Panc1 (cell line): Measurements from ENCODE around the gene KCNT1. TPM values are rescaled to one million over a fixed set of nuclear protein-coding genes. Genes with fewer than 3 reads are reported as not detected.

Source experiments
- ATAC-seq: fragments of 200-7000 bp; cut with Tn5 transposase; 2 replicates; pipeline ENCODE4 v1.9.1; 2020; ENCODE audit warnings: mild to moderate bottlenecking, moderate library complexity
- BruUV-seq: library from RNA; stranded (reverse); fragments of 400-500 nt; replicated peaks from 2 replicates; lab custom pipeline; 2021; lab: Mats Ljungman, UMichigan
- CTCF ChIA-PET: fragments of 300-600 bp; sonication (Branson Sonifier 250); formaldehyde crosslinking; loops from one replicate; lab custom pipeline; 2022; ENCODE audit warnings: antibody characterized with exemption; lab: Charles Lee
- POLR2A ChIA-PET: fragments of 300-600 bp; sonication (Branson Sonifier 250); formaldehyde crosslinking; loops from one replicate; lab custom pipeline; 2022; ENCODE audit warnings: antibody characterized with exemption; lab: Charles Lee
- DNase-seq: peaks from one replicate; pipeline ENCODE4 v3.0.0-alpha.2; 2010; ENCODE audit warnings: low read depth, low spot score
- H3K27ac ChIP-seq: 2 replicates; pipeline ENCODE4 v1.5.1; 2011; ENCODE audit warnings: mild to moderate bottlenecking, low read length, inconsistent platforms
- H3K27me3 ChIP-seq: fragments of 200-500 bp; sonication (Bioruptor generic); 2 replicates; pipeline ENCODE4 v1.6.0; 2014; ENCODE audit warnings: low read length, inconsistent platforms; ENCODE audit not compliant: control insufficient read depth, insufficient read depth
- H3K36me3 ChIP-seq: fragments of 200-500 bp; sonication (Bioruptor generic); 2 replicates; pipeline ENCODE4 v1.5.1; 2014; ENCODE audit warnings: inconsistent platforms, mild to moderate bottlenecking, low read length, moderate library complexity; ENCODE audit not compliant: control insufficient read depth, insufficient read depth
- H3K4me1 ChIP-seq: 2 replicates; pipeline ENCODE4 v1.5.1; 2011; ENCODE audit warnings: inconsistent platforms, mild to moderate bottlenecking, low read length, moderate library complexity; ENCODE audit not compliant: control insufficient read depth, insufficient read depth
- H3K4me3 ChIP-seq, 2 experiments: 2 replicates each; pipeline ENCODE4 v1.5.1; 2011 to 2012; ENCODE audit warnings: low read depth in 2 of 2, low read length in 2 of 2, mild to moderate bottlenecking in 2 of 2, inconsistent platforms in 1 of 2, moderate library complexity in 1 of 2
- H3K9me3 ChIP-seq: fragments of 200-500 bp; sonication (Bioruptor generic); 2 replicates; pipeline ENCODE4 v1.5.1; 2014; ENCODE audit warnings: low read depth, mild to moderate bottlenecking, inconsistent platforms, low read length, moderate library complexity; ENCODE audit not compliant: control insufficient read depth, insufficient read depth
- CTCF ChIP-seq: fragments of 450-650 bp; IDR thresholded peaks from 2 replicates; pipeline ENCODE4 v1.5.1; 2017; ENCODE audit warnings: mild to moderate bottlenecking
- POLR2AphosphoS5 ChIP-seq: IDR thresholded peaks from 2 replicates; pipeline ENCODE4 v1.6.1; 2012; ENCODE audit warnings: mild to moderate bottlenecking, low read depth, low read length, moderate library complexity
- REST ChIP-seq, 2 experiments: IDR thresholded peaks; 2 replicates each; pipeline ENCODE4 v1.6.1; 2011 to 2012; ENCODE audit warnings: low read depth in 2 of 2, control low read depth in 1 of 2, low read length in 1 of 2, mild to moderate bottlenecking in 1 of 2, moderate library complexity in 1 of 2; ENCODE audit not compliant: insufficient read depth in 1 of 2
- SIN3A ChIP-seq: IDR thresholded peaks from 2 replicates; pipeline ENCODE4 v1.6.1; 2012; ENCODE audit warnings: low read depth, mild to moderate bottlenecking, low read length, moderate library complexity, borderline replicate concordance; ENCODE audit not compliant: insufficient read depth
- TCF7L2 ChIP-seq: IDR thresholded peaks from 2 replicates; pipeline ENCODE4 v1.6.1; 2011; ENCODE audit warnings: mild to moderate bottlenecking, low read depth, low read length, inconsistent platforms
- in situ Hi-C: cut with HindIII; loops from 2 replicates; pipeline ENCODE4 v1.10.0; 2016; ENCODE audit warnings: low sequenced_read_pairs, low pct_unique_long_range_greater_than_20kb
- intact Hi-C: fragments of 100-400 bp; cut with micrococcal nuclease; formaldehyde crosslinking; loops from one replicate; pipeline ENCODE4 v1.10.0; 2022; ENCODE audit not compliant: unreplicated experiment
- total RNA-seq: library from RNA; stranded (reverse); gene quantifications from one replicate; pipeline ENCODE4 v1.2.1, GENCODE V29; 2021; ENCODE audit not compliant: unreplicated experiment

The KCNT1 gene
- total RNA-seq, 1 experiment from 2014 or later: not detected

- intact Hi-C loops: no loop called here
- ChIA-PET POLR2A (no interaction called here), CTCF (interaction anchor here (0.6 kb wide), 1 partner anchor 63 kb away, joined by 3 read pairs; no protein-coding TSS in a partner anchor)
- H3K9me3 ChIP-seq: no peaks in the 10 kb centered on the region
- DNase-seq: no peak
- H3K4me3 ChIP-seq: no peak overlapping the region
- no peaks in the 10 kb centered on the region; the same call in 1 of the 2 replicates for H3K4me1 ChIP-seq
- H3K36me3 ChIP-seq: no peaks in the 10 kb centered on the region
- TF ChIP-seq TCF7L2: no peak
- no peak for TF ChIP-seq SIN3A
- no peak for TF ChIP-seq CTCF
- TF ChIP-seq POLR2AphosphoS5: no peak
- TF ChIP-seq REST (IDR thresholded peaks at IDR 0.05; ENCODE audit: insufficient read depth in 1 of 2, low read depth in 2 of 2, low read length in 1 of 2): no peak
- no peaks in the 10 kb centered on the region for H3K27me3 ChIP-seq
- in situ Hi-C loops: no loop called here
- BruUV-seq: no TSS peak
- no peak for ATAC-seq
- H3K27ac ChIP-seq: no peak overlapping the region
Observed at GRCh38 chr9:135711881-135712280, 9.9 kb downstream of the KCNT1 start.

- intact Hi-C loops (no loop called here), in situ Hi-C loops (no loop called here)
- no peaks in the 10 kb centered on the region for H3K36me3 ChIP-seq
- H3K27me3 ChIP-seq: no peaks in the 10 kb centered on the region
- CTCF ChIA-PET: interaction anchor here (0.6 kb wide), 1 partner anchor 64 kb away, joined by 3 read pairs; no protein-coding TSS in a partner anchor
- no peaks in the 10 kb centered on the region for H3K4me1 ChIP-seq
- POLR2A ChIA-PET: no interaction called here
- DNase-seq (no peak), ATAC-seq (no peak)
- H3K4me3 ChIP-seq: no peak overlapping the region
- no TSS peak for BruUV-seq
- no peak for TF ChIP-seq SIN3A
- TF ChIP-seq REST (IDR thresholded peaks at IDR 0.05; ENCODE audit: insufficient read depth in 1 of 2, low read depth in 2 of 2, low read length in 1 of 2): no peak
- no peak for TF ChIP-seq TCF7L2
- no peak for TF ChIP-seq CTCF
- TF ChIP-seq POLR2AphosphoS5: no peak
- no peak overlapping the region for H3K27ac ChIP-seq
- no peaks in the 10 kb centered on the region for H3K9me3 ChIP-seq
Observed at GRCh38 chr9:135712613-135713295, 10.8 kb downstream of the KCNT1 start.
